ENCODE data around the gene TMSB15B. TPM values are rescaled to one million over a fixed set of nuclear protein-coding genes. Genes with fewer than 3 reads are reported as not detected.

The TMSB15B gene
- total RNA-seq = 12.9 TPM

DNA sequence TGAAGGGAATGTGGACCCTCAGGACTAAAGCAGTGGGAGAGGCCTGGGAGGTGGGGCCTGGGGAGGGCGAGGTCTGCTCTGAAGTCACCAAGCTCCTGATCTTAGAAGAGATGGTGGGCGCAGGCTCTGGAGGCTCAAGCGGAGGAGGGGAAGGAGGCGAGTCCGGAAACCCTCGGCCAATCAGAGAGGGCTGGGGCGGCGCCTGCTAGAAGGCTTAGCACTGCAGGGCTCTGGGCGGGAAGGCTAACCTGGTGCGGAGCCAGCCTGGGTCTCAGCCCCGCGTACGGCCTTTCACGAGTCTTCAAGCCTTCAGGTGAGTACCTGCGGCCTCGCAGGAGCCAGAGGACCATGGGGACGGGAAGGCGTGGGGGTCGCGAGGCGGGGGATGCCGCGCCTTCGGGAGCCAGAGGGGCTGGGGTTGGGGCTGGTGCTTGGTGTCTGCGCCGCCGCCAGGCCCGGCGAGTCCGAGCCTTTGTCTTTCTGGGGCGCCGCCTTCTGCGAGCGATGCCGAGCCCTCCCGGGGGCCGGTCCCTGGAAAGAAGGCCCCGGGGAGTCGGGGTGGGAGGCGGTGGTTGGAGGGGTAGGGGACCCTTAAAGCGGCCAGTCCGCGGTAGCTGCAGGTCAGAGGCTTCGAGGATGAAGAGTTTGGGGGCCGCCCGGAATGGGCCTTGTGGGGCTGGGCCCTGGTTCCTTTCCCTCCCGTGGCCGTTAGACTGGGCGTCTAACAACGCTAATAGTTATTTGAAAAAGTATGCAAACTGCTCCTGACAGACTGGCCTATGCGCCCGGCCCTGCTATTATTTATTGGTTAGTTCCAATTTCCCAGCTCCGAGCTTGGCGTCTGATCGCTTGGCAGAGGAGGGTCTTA lies at the start of gene TMSB15B:
TMSB15B (plus strand) TSS at position 217 of the 868 bp plus-strand sequence.

DNA sequence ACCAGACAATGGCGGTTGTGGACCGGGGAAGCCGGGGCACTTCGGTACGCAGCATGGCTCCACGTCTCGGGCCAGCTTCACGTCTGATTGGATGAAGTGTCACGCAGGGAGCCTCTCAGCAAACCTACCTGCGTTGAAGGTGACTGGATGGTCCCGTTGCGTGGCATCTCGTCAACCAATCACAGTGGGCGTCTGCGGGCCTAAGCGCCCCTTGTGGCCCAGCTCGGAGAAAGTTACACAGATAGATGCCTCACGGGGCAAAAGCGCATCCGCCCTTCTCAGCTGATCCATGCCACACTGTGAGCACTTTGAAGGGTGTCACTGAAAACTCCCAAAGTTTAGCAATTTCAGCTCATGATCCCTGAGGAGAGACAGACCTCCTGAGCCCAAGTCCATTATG lies 51.2 kb downstream of the TMSB15B start, which contains the start of gene H2BW1:
H2BW1 (minus strand) TSS at position 103 of the 400 bp plus-strand sequence. CDS start 132 bp downstream, outside the sequence.

Other genes with a start within 250 kb of the TMSB15B start
- gene PLP1, start 185.8 kb upstream of the TMSB15B start, total RNA-seq = 123 TPM
- gene RAB9B, start 130.4 kb upstream of the TMSB15B start, total RNA-seq = 18.5 TPM
- not detected for gene H2BW1, start 51.1 kb downstream of the TMSB15B start, total RNA-seq
- gene H2BW2, start 77.3 kb downstream of the TMSB15B start, total RNA-seq = not detected
- 12.6 TPM for gene TMSB15C, start 113.6 kb downstream of the TMSB15B start, total RNA-seq
- 8.0 TPM for gene ZCCHC18, start 149.9 kb downstream of the TMSB15B start, total RNA-seq
- gene SLC25A53, start 194.4 kb downstream of the TMSB15B start, total RNA-seq = 35.8 TPM
- gene FAM199X, start 203.8 kb downstream of the TMSB15B start, total RNA-seq = 44.3 TPM

Data from camera-type eye (tissue), 1 donor.